GM23248 (cell line): Measurements from ENCODE around the gene GOLGA8S.
"Not testable (repeated sequence)": the region's sequence is repeated elsewhere in the genome, so short reads cannot be mapped to it uniquely, and the experiment has no call there.

ENCODE experiments used
- EZH2 ChIP-seq: fragments of 200-600 bp; sonication (generic); IDR thresholded peaks from 2 replicates; pipeline ENCODE4 v1.6.1; 2018; ENCODE audit warnings: antibody characterized with exemption, mild to moderate bottlenecking; ENCODE audit not compliant: insufficient read depth, poor library complexity, severe bottlenecking
- EZH2phosphoT487 ChIP-seq: fragments of 200-600 bp; sonication (generic); IDR thresholded peaks from 2 replicates; pipeline ENCODE4 v1.6.1; 2018; ENCODE audit warnings: antibody characterized with exemption, moderate library complexity, mild to moderate bottlenecking, low read depth; ENCODE audit not compliant: insufficient read depth

GRCh38 chr15:23399207-23399606 lies 44.7 kb downstream of the GOLGA8S start:
- TF ChIP-seq EZH2, EZH2phosphoT487: not testable (repeated sequence)
